Gastroesophageal sphincter (tissue), 4 donors: Measurements from ENCODE around the gene KRT78. TPM values are rescaled to one million over a fixed set of nuclear protein-coding genes. Genes with fewer than 3 reads are reported as not detected.

Experiments
- ATAC-seq: fragments of 150-250 bp; one replicate; pipeline ENCODE4 v1.9.1; 2016; ENCODE audit warnings: mild to moderate bottlenecking, moderate library complexity
- H3K27ac ChIP-seq, 4 donors: fragments of 200-600 bp; sonication (generic) in 3 of 4; 1 replicate in 3 of 4; 2 replicates in 1 of 4; pipeline ENCODE4 v1.5.1; 2016 to 2019
- H3K27me3 ChIP-seq: fragments of 200-600 bp; sonication (generic); one replicate; pipeline ENCODE4 v1.5.1; 2019
- H3K36me3 ChIP-seq, 2 donors: fragments of 200-600 bp; sonication (generic); one replicate each; pipeline ENCODE4 v1.5.1; 2019; ENCODE audit warnings: control low read depth in 1 of 2
- H3K4me1 ChIP-seq, 3 donors: fragments of 200-600 bp; sonication (generic); 1 replicate in 2 of 3; 2 replicates in 1 of 3; pipeline ENCODE4 v1.5.1; 2016 to 2019; ENCODE audit warnings: control low read depth in 2 of 3
- H3K4me3 ChIP-seq, 2 donors: fragments of 200-600 bp; sonication (generic); one replicate each; pipeline ENCODE4 v1.5.1; 2019; ENCODE audit warnings: mild to moderate bottlenecking in 1 of 2, moderate library complexity in 1 of 2
- H3K9me3 ChIP-seq, 3 donors: fragments of 200-600 bp; sonication (generic); one replicate each; pipeline ENCODE4 v1.5.1; 2017 to 2019; ENCODE audit warnings: control low read depth in 2 of 3
- CTCF ChIP-seq, 4 experiments: fragments of 200-600 bp in 2 of 4; fragments of 450-650 bp in 2 of 4; sonication (generic) in 1 of 4; IDR thresholded peaks; one replicate each; pipeline ENCODE4 v1.5.1; 2017 to 2019; ENCODE audit warnings: antibody characterized with exemption in 4 of 4, mild to moderate bottlenecking in 2 of 4, moderate library complexity in 2 of 4
- EP300 ChIP-seq: sonication (generic); formaldehyde crosslinking; IDR thresholded peaks from one replicate; pipeline ENCODE4 v1.6.1; 2017; ENCODE audit warnings: antibody characterized with exemption, mild to moderate bottlenecking
- POLR2A ChIP-seq, 2 donors: fragments of 450-650 bp; IDR thresholded peaks; one replicate each; pipeline ENCODE4 v1.6.1; 2017; ENCODE audit warnings: antibody characterized with exemption in 2 of 2, mild to moderate bottlenecking in 2 of 2, moderate library complexity in 1 of 2
- POLR2AphosphoS5 ChIP-seq: sonication (generic); formaldehyde crosslinking; IDR thresholded peaks from one replicate; pipeline ENCODE4 v1.6.1; 2017; ENCODE audit warnings: antibody characterized with exemption
- WGBS, 2 donors: methylation state at CpG; one replicate each; pipeline ENCODE4 v1.1.5; 2018; ENCODE audit warnings: low coverage in 1 of 2; 5-methylcytosine and 5-hydroxymethylcytosine counted together
- total RNA-seq, 4 donors: library from RNA; depleted of rRNA; stranded (reverse); fragments of >200 nt; gene quantifications; one replicate each; pipeline ENCODE4 v1.1.0, GENCODE V29; 2016

KRT78 gene
- total RNA-seq, 4 donors from 2014 or later = 0.27 to 9.5 (median 1.5) TPM

- no peak overlapping the region for H3K4me3 ChIP-seq
- no peak overlapping the region for H3K27ac ChIP-seq
- TF ChIP-seq EP300 (no peak), CTCF (IDR thresholded peaks at IDR 0.05) (peak in 3 of 4 experiments; percentile 60 to 83 (median 71)), POLR2AphosphoS5 (no peak), POLR2A (IDR thresholded peaks at IDR 0.05) (no peak)
- peak; percentile 67 for ATAC-seq
- H3K27me3 ChIP-seq = no peaks in the 10 kb centered on the region
- no peaks in the 10 kb centered on the region for H3K36me3 ChIP-seq
- H3K4me1 ChIP-seq = peaks cover 0 to 5% (median 0%) of the 10 kb centered on the region in 3 donors
- no peaks in the 10 kb centered on the region for H3K9me3 ChIP-seq
- WGBS, 2 donors = 0 to 90% methylated on average over 1 to 2 of the region's 10 CpGs
Observed at GRCh38 chr12:52865090-52865944, 16.5 kb upstream of the KRT78 start.

GRCh38 chr12:52862023-52862422 is 13.2 kb upstream of the KRT78 start:
- no CpG with 5 or more reads among the region's 2 CpGs for WGBS, 2 donors
- H3K27me3 ChIP-seq = no peaks in the 10 kb centered on the region

GRCh38 chr12:52861511-52861910 is 12.7 kb upstream of the KRT78 start:
- Histone ChIP-seq H3K27ac (no peak overlapping the region), H3K36me3 (no peaks in the 10 kb centered on the region), H3K9me3 (no peaks in the 10 kb centered on the region), H3K4me3 (no peak overlapping the region), H3K27me3 (no peaks in the 10 kb centered on the region), H3K4me1 (peaks cover 0 to 8% (median 0%) of the 10 kb centered on the region in 3 donors)
- TF ChIP-seq EP300 (no peak), CTCF (IDR thresholded peaks at IDR 0.05) (no peak), POLR2AphosphoS5 (no peak), POLR2A (IDR thresholded peaks at IDR 0.05) (no peak)
- WGBS, 2 donors = 86% methylated on average over 7 of the region's 7 CpGs; no CpG with 5 or more reads in 1 of the 2 donors
- no peak for ATAC-seq

More at GRCh38 chr12:52862023-52862422, 13.2 kb upstream of the KRT78 start:
- Histone ChIP-seq H3K4me3 (no peak overlapping the region), H3K36me3 (no peaks in the 10 kb centered on the region), H3K9me3 (no peaks in the 10 kb centered on the region), H3K27ac (no peak overlapping the region), H3K4me1 (peaks cover 0 to 8% (median 0%) of the 10 kb centered on the region in 3 donors)
- no peak for TF ChIP-seq POLR2AphosphoS5
- no peak for ATAC-seq

- H3K27me3 ChIP-seq = no peaks in the 10 kb centered on the region
- no peak overlapping the region for H3K4me3 ChIP-seq
- no peaks in the 10 kb centered on the region for H3K9me3 ChIP-seq
- no peak for ATAC-seq
- H3K36me3 ChIP-seq = no peaks in the 10 kb centered on the region
- peaks cover 0 to 8% (median 0%) of the 10 kb centered on the region in 3 donors for H3K4me1 ChIP-seq
- H3K27ac ChIP-seq = no peak overlapping the region
- TF ChIP-seq CTCF (IDR thresholded peaks at IDR 0.05) (no peak), POLR2A (IDR thresholded peaks at IDR 0.05) (no peak)
- 58 to 61% methylated on average over 4 to 6 of the region's 6 CpGs for WGBS, 2 donors
Observed at GRCh38 chr12:52860102-52860823, 11.5 kb upstream of the KRT78 start.

- Histone ChIP-seq H3K4me1 (peaks cover 0 to 8% (median 0%) of the 10 kb centered on the region in 3 donors), H3K9me3 (no peaks in the 10 kb centered on the region), H3K27ac (no peak overlapping the region), H3K36me3 (no peaks in the 10 kb centered on the region), H3K27me3 (no peaks in the 10 kb centered on the region), H3K4me3 (no peak overlapping the region)
- no peak for ATAC-seq
- TF ChIP-seq CTCF (IDR thresholded peaks at IDR 0.05) = no peak
- TF ChIP-seq POLR2AphosphoS5 = no peak
- no peak for TF ChIP-seq EP300
- TF ChIP-seq POLR2A (IDR thresholded peaks at IDR 0.05) = no peak
- 95 to 100% methylated on average over 2 to 3 of the region's 3 CpGs for WGBS, 2 donors
Observed at GRCh38 chr12:52857500-52857899, 8.7 kb upstream of the KRT78 start.
